Fibroblast of lung (primary cell): Measurements from ENCODE around the gene TBC1D30.

Experiments
- CTCF ChIP-seq, 2 donors: IDR thresholded peaks in 1 of 2; conservative IDR thresholded peaks in 1 of 2; 1 replicate in 1 of 2; 2 replicates in 1 of 2; pipeline ENCODE4 v1.5.1; 2011 to 2012; ENCODE audit warnings: low read length in 2 of 2, control low read depth in 1 of 2, inconsistent platforms in 1 of 2, low read depth in 1 of 2, mild to moderate bottlenecking in 1 of 2
- EZH2 ChIP-seq: IDR thresholded peaks from 2 replicates; pipeline ENCODE4 v1.5.1; 2012; ENCODE audit warnings: low read length, control low read depth, mild to moderate bottlenecking; ENCODE audit errors: missing control alignments

- TF ChIP-seq CTCF (conservative IDR thresholded peaks at IDR 0.05 in 1 of 2, IDR thresholded peaks at IDR 0.05 in 1 of 2; ENCODE audit: low read depth in 1 of 2, low read length in 2 of 2) (no peak), EZH2 (no peak)
Observed at GRCh38 chr12:64877363-64878004, 53.0 kb downstream of the TBC1D30 start.
